Measurements from ENCODE around the gene SEZ6L2. TPM values are rescaled to one million over a fixed set of nuclear protein-coding genes. Genes with fewer than 3 reads are reported as not detected.
"Not testable (repeated sequence)": the region's sequence is repeated elsewhere in the genome, so short reads cannot be mapped to it uniquely, and the experiment has no call there.

The SEZ6L2 gene
- total and polyA plus RNA-seq, 2 donors (not counting 1 experiment from before 2014, with no cell fraction given): 1.2 to 1.8 TPM

GRCh38 chr16:29911676-29912010 is 12.3 kb upstream of the SEZ6L2 start:
- Histone ChIP-seq H3K9ac (ENCODE audit: insufficient read depth, low read length) (no peak overlapping the region), H3K9me3 (ENCODE audit: control insufficient read depth, insufficient read depth, low read depth, low read length) (no peaks in the 10 kb centered on the region), H3K4me1 (ENCODE audit: control insufficient read depth, extremely low read depth, insufficient read depth, low read length) (no peaks in the 10 kb centered on the region), H3K4me2 (ENCODE audit: extremely low read depth, insufficient read depth, low read length) (no peak overlapping the region), H3K36me3 (ENCODE audit: control insufficient read depth, insufficient read depth, low read length) (no peaks in the 10 kb centered on the region), H2AFZ (ENCODE audit: low read length) (no peak overlapping the region), H3K27ac (ENCODE audit: insufficient read depth, low read length) (no peak overlapping the region), H3K4me3 (replicated peaks in 1 of 4; ENCODE audit: control extremely low read depth in 1 of 4, insufficient read depth in 1 of 4, low read depth in 3 of 4, low read length in 4 of 4) (no peak overlapping the region), H3K27me3 (ENCODE audit: control insufficient read depth, insufficient read depth, low read length) (no peaks in the 10 kb centered on the region), H3K79me2 (ENCODE audit: control insufficient read depth, insufficient read depth, low read length) (no peaks in the 10 kb centered on the region), H4K20me1 (ENCODE audit: control insufficient read depth, extremely low read depth, insufficient read depth, low read length) (no peaks in the 10 kb centered on the region)
- TF ChIP-seq CTCF (conservative IDR thresholded peaks at IDR 0.05 in 1 of 2, IDR thresholded peaks at IDR 0.05 in 1 of 2; ENCODE audit: low read depth in 1 of 2, low read length in 2 of 2) (no peak), EZH2 (IDR thresholded peaks at IDR 0.05; ENCODE audit: low read length, missing control alignments) (no peak)
- no peak for DNase-seq (ENCODE audit: low read depth in 2 of 2)

GRCh38 chr16:29910819-29911675 is 11.7 kb upstream of the SEZ6L2 start:
- Histone ChIP-seq H3K36me3 (ENCODE audit: control insufficient read depth, insufficient read depth, low read length) (no peaks in the 10 kb centered on the region), H3K9me3 (ENCODE audit: control insufficient read depth, insufficient read depth, low read depth, low read length) (no peaks in the 10 kb centered on the region), H3K4me3 (replicated peaks in 1 of 4; ENCODE audit: control extremely low read depth in 1 of 4, insufficient read depth in 1 of 4, low read depth in 3 of 4, low read length in 4 of 4) (no peak overlapping the region), H3K27me3 (ENCODE audit: control insufficient read depth, insufficient read depth, low read length) (no peaks in the 10 kb centered on the region), H3K9ac (ENCODE audit: insufficient read depth, low read length) (no peak overlapping the region), H3K4me1 (ENCODE audit: control insufficient read depth, extremely low read depth, insufficient read depth, low read length) (no peaks in the 10 kb centered on the region), H3K79me2 (ENCODE audit: control insufficient read depth, insufficient read depth, low read length) (no peaks in the 10 kb centered on the region), H3K27ac (ENCODE audit: insufficient read depth, low read length) (no peak overlapping the region), H4K20me1 (ENCODE audit: control insufficient read depth, extremely low read depth, insufficient read depth, low read length) (no peaks in the 10 kb centered on the region), H2AFZ (ENCODE audit: low read length) (no peak overlapping the region), H3K4me2 (ENCODE audit: extremely low read depth, insufficient read depth, low read length) (no peak overlapping the region)
- no peak for TF ChIP-seq CTCF (conservative IDR thresholded peaks at IDR 0.05 in 1 of 2, IDR thresholded peaks at IDR 0.05 in 1 of 2; ENCODE audit: low read depth in 1 of 2, low read length in 2 of 2)
- no peak for TF ChIP-seq EZH2 (IDR thresholded peaks at IDR 0.05; ENCODE audit: low read length, missing control alignments)
- DNase-seq (ENCODE audit: low read depth in 2 of 2): no peak

DNA sequence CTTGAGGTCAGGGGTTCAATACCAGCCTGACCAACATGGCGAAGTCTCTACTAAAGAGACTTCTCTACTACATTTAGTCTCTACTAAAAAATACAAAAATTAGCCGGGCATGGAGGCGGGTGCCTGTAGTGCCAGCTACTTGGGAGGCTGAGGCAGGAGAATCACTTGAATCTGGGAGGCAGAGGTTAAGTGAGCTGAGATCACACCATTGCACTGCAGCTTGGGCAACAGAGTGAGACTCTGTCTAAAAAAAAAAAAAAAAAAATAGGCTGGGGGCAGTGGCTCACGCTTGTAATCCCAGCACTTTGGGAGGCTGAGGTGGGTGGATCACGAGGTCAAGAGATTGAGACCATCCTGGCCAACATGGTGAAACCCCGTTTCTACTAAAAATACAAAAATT is 10.5 kb upstream of the SEZ6L2 start:
- not testable (repeated sequence) for H2AFZ ChIP-seq (ENCODE audit: low read length); DNase-seq (ENCODE audit: low read depth in 2 of 2); H3K9ac ChIP-seq (ENCODE audit: insufficient read depth, low read length); H3K9me3 ChIP-seq (ENCODE audit: control insufficient read depth, insufficient read depth, low read depth, low read length); H3K4me1 ChIP-seq (ENCODE audit: control insufficient read depth, extremely low read depth, insufficient read depth, low read length); H3K4me2 ChIP-seq (ENCODE audit: extremely low read depth, insufficient read depth, low read length); H3K4me3 ChIP-seq (replicated peaks in 1 of 4; ENCODE audit: control extremely low read depth in 1 of 4, insufficient read depth in 1 of 4, low read depth in 3 of 4, low read length in 4 of 4); H3K27ac ChIP-seq (ENCODE audit: insufficient read depth, low read length); H3K79me2 ChIP-seq (ENCODE audit: control insufficient read depth, insufficient read depth, low read length); H3K27me3 ChIP-seq (ENCODE audit: control insufficient read depth, insufficient read depth, low read length); H3K36me3 ChIP-seq (ENCODE audit: control insufficient read depth, insufficient read depth, low read length); H4K20me1 ChIP-seq (ENCODE audit: control insufficient read depth, extremely low read depth, insufficient read depth, low read length)
